ENCODE results near the gene SORCS1.

DNA sequence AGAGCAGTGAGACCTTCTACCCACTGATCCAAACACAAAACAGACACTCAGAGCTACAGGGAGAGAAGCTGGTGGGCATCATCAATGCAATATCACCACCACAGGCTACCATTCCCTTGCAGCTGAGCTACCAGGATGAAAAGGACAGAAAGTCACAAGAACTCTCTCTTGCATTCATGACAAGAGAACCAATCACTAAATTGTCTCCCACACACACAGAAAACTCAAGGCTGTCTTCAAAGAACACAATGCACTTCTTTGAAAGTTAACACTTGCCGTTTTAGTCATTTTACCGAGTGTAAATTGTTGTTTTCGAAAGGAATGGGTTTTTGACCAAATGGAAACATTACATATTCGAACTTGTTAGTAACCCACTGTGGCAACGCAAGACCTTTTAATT, 626.6 kb downstream of the SORCS1 start:
- TF ChIP-seq, protein P1, sequence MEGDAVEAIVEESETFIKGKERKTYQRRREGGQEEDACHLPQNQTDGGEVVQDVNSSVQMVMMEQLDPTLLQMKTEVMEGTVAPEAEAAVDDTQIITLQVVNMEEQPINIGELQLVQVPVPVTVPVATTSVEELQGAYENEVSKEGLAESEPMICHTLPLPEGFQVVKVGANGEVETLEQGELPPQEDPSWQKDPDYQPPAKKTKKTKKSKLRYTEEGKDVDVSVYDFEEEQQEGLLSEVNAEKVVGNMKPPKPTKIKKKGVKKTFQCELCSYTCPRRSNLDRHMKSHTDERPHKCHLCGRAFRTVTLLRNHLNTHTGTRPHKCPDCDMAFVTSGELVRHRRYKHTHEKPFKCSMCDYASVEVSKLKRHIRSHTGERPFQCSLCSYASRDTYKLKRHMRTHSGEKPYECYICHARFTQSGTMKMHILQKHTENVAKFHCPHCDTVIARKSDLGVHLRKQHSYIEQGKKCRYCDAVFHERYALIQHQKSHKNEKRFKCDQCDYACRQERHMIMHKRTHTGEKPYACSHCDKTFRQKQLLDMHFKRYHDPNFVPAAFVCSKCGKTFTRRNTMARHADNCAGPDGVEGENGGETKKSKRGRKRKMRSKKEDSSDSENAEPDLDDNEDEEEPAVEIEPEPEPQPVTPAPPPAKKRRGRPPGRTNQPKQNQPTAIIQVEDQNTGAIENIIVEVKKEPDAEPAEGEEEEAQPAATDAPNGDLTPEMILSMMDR (conservative IDR thresholded peaks at IDR 0.05), result no peak
- TF ChIP-seq EZH2 (IDR thresholded peaks at IDR 0.05; ENCODE audit: low read depth), result no peak

Measured in PC-9 (cell line).